NCI-H2107 treated with DMSO at 0.1 percent for 48 hours (cell line): ENCODE measurements around the gene CHCHD10.

Source experiments
- DNase-seq: peaks from one replicate; lab custom pipeline; 2025; ENCODE audit not compliant: unreplicated experiment; lab: John Stamatoyannopoulos, UW

Gene CHCHD10

GRCh38 chr22:23787910-23788309, 20.1 kb upstream of the CHCHD10 start:
- no peak for DNase-seq

- no peak for DNase-seq
Observed at GRCh38 chr22:23787600-23787896, 19.8 kb upstream of the CHCHD10 start.

- DNase-seq: peak; percentile 36
Observed at GRCh38 chr22:23786752-23787599, 19.2 kb upstream of the CHCHD10 start, which contains the start of gene SMARCB1. TSS of gene SMARCB1 (plus strand) at chr22:23786966. CDS start at chr22:23787170, 204 bp downstream.

- no peak for DNase-seq
Observed at GRCh38 chr22:23786261-23786710, 18.5 kb upstream of the CHCHD10 start.

- no peak for DNase-seq
Observed at GRCh38 chr22:23784215-23784732, 16.5 kb upstream of the CHCHD10 start.

- no peak for DNase-seq
Observed at GRCh38 chr22:23783265-23784150, 15.7 kb upstream of the CHCHD10 start.

GRCh38 chr22:23782703-23783102, 14.9 kb upstream of the CHCHD10 start:
- DNase-seq: no peak

- DNase-seq: no peak
Observed at GRCh38 chr22:23782252-23782651, 14.5 kb upstream of the CHCHD10 start.

- DNase-seq: no peak
Observed at GRCh38 chr22:23781511-23782183, 13.9 kb upstream of the CHCHD10 start.

- no peak for DNase-seq
Observed at GRCh38 chr22:23781065-23781464, 13.3 kb upstream of the CHCHD10 start.

- DNase-seq: no peak
Observed at GRCh38 chr22:23780146-23780748, 12.5 kb upstream of the CHCHD10 start.

- no peak for DNase-seq
Observed at GRCh38 chr22:23779731-23780130, 12.0 kb upstream of the CHCHD10 start.

- DNase-seq: no peak
Observed at GRCh38 chr22:23779083-23779482, 11.3 kb upstream of the CHCHD10 start.

- DNase-seq: no peak
Observed at GRCh38 chr22:23778577-23778900, 10.8 kb upstream of the CHCHD10 start.

GRCh38 chr22:23777776-23778576, 10.2 kb upstream of the CHCHD10 start:
- DNase-seq: peak; percentile 16

GRCh38 chr22:23775779-23776375, 8.1 kb upstream of the CHCHD10 start:
- no peak for DNase-seq

GRCh38 chr22:23774922-23775436, 7.2 kb upstream of the CHCHD10 start:
- DNase-seq: no peak

- DNase-seq: no peak
Observed at GRCh38 chr22:23774114-23774921, 6.5 kb upstream of the CHCHD10 start.
